ENCODE data around the gene ATXN7L2.
"Not testable (repeated sequence)": the region's sequence is repeated elsewhere in the genome, so short reads cannot be mapped to it uniquely, and the experiment has no call there.

The ATXN7L2 gene

GRCh38 chr1:109483672-109484518 lies at the start of gene ATXN7L2:
ATXN7L2 (plus strand) TSS chr1:109483905; CDS start chr1:109483954, 49 bp downstream.
- DNase-seq = peak; percentile 68

GRCh38 chr1:109434484-109434883 lies 49.2 kb upstream of the ATXN7L2 start:
- no peak for DNase-seq

GRCh38 chr1:109438798-109439297 lies 44.9 kb upstream of the ATXN7L2 start:
- no peak for DNase-seq

- no peak for DNase-seq
Observed at GRCh38 chr1:109441069-109441468, 42.6 kb upstream of the ATXN7L2 start.

GRCh38 chr1:109443476-109443875 lies 40.2 kb upstream of the ATXN7L2 start:
- DNase-seq = no peak

GRCh38 chr1:109444346-109444745 lies 39.4 kb upstream of the ATXN7L2 start:
- DNase-seq = no peak

GRCh38 chr1:109445949-109446695 lies 37.6 kb upstream of the ATXN7L2 start:
- not testable (repeated sequence) for DNase-seq

- DNase-seq = no peak
Observed at GRCh38 chr1:109447524-109447923, 36.2 kb upstream of the ATXN7L2 start.

- no peak for DNase-seq
Observed at GRCh38 chr1:109454497-109455133, 29.1 kb upstream of the ATXN7L2 start.

- no peak for DNase-seq
Observed at GRCh38 chr1:109457819-109458218, 25.9 kb upstream of the ATXN7L2 start.

GRCh38 chr1:109466125-109466451 lies 17.6 kb upstream of the ATXN7L2 start:
- no peak for DNase-seq

- DNase-seq = no peak
Observed at GRCh38 chr1:109466452-109467300, 17.0 kb upstream of the ATXN7L2 start, which contains the start of gene SYPL2. SYPL2 (plus strand) TSS chr1:109466546; CDS start chr1:109466844, 298 bp downstream.

- DNase-seq = no peak
Observed at GRCh38 chr1:109467301-109467777, 16.4 kb upstream of the ATXN7L2 start.

- no peak for DNase-seq
Observed at GRCh38 chr1:109468061-109468460, 15.6 kb upstream of the ATXN7L2 start.

GRCh38 chr1:109468903-109469302 lies 14.8 kb upstream of the ATXN7L2 start:
- DNase-seq = no peak

- no peak for DNase-seq
Observed at GRCh38 chr1:109470245-109470644, 13.5 kb upstream of the ATXN7L2 start.

GRCh38 chr1:109472779-109473178 lies 10.9 kb upstream of the ATXN7L2 start:
- DNase-seq = no peak

- DNase-seq = not testable (repeated sequence)
Observed at GRCh38 chr1:109473284-109474057, 10.2 kb upstream of the ATXN7L2 start.

GRCh38 chr1:109474697-109475096 lies 9.0 kb upstream of the ATXN7L2 start:
- no peak for DNase-seq

GRCh38 chr1:109475261-109475660 lies 8.4 kb upstream of the ATXN7L2 start:
- no peak for DNase-seq

GRCh38 chr1:109476825-109477224 lies 6.9 kb upstream of the ATXN7L2 start:
- DNase-seq = no peak
